22Rv1 (cell line): ENCODE measurements around the gene TMEM17.

Experiments used
- ZFX ChIP-seq: fragments of 450-650 bp; IDR thresholded peaks from 2 replicates; pipeline ENCODE4 v1.6.1; 2017; ENCODE audit warnings: antibody characterized with exemption, borderline replicate concordance
- TF ChIP-seq, protein P1 (sequence below): fragments of 450-650 bp; IDR thresholded peaks from 2 replicates; pipeline ENCODE4 v1.5.1; 2017; ENCODE audit warnings: mild to moderate bottlenecking

DNA sequence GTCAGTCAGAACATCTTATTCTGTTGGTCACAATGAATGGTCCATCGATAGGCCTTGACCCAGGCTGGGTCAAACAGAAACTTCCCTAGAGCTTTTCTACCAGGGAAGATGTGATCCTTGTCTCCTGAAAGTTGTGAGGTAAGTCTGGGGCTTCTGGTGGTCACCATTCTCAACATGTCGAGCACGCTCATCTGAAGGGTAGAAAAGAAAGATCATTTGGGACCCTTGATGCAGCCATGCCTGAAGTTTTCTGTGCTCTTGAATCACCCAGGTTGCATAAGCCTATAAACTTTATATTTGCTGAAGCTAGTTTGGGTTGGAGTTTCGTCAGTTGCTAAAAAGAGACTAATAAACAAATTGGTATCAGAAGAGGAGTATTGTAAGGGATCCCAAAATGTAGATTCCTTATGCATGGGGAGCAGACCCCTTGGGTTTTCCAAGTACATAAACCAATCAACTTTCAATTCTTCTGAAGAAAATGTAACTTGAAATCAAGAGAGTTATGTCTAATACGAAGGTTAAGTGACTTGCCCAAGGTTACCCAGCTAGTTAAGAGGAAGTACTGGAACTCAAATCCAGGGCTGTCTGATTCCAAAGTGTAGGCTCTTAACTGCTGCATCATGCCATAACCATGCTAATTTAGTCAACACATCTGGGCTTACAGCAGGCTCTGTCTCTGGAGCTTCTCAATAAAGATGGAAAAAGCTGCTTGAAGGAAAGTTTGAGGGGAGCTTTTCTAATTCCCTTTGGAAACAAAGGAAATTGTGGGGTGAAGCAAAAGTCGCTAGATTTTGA lies 23.2 kb downstream of the TMEM17 start:
- TF ChIP-seq, protein P1, sequence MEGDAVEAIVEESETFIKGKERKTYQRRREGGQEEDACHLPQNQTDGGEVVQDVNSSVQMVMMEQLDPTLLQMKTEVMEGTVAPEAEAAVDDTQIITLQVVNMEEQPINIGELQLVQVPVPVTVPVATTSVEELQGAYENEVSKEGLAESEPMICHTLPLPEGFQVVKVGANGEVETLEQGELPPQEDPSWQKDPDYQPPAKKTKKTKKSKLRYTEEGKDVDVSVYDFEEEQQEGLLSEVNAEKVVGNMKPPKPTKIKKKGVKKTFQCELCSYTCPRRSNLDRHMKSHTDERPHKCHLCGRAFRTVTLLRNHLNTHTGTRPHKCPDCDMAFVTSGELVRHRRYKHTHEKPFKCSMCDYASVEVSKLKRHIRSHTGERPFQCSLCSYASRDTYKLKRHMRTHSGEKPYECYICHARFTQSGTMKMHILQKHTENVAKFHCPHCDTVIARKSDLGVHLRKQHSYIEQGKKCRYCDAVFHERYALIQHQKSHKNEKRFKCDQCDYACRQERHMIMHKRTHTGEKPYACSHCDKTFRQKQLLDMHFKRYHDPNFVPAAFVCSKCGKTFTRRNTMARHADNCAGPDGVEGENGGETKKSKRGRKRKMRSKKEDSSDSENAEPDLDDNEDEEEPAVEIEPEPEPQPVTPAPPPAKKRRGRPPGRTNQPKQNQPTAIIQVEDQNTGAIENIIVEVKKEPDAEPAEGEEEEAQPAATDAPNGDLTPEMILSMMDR = no peak
- TF ChIP-seq ZFX = no peak
